Right atrium auricular region (tissue), 2 donors: Measurements from ENCODE around the gene IGFBP1. TPM values are rescaled to one million over a fixed set of nuclear protein-coding genes. Genes with fewer than 3 reads are reported as not detected.
A peak's percentile ranks its signal among the peaks of the same experiment; 100 is the strongest.
"Not testable (repeated sequence)": the region's sequence is repeated elsewhere in the genome, so short reads cannot be mapped to it uniquely, and the experiment has no call there.

ENCODE experiments used
- DNase-seq: peaks from one replicate; pipeline ENCODE4 v3.0.0-alpha.2; 2019; ENCODE audit warnings: low spot score
- H3K27ac ChIP-seq, 2 donors: fragments of 200-600 bp; sonication (generic); 1 replicate in 1 of 2; 2 replicates in 1 of 2; pipeline ENCODE4 v1.5.1; 2016 to 2019
- H3K27me3 ChIP-seq, 2 donors: fragments of 200-600 bp; sonication (generic); one replicate each; pipeline versions ENCODE4 v1.5.1 to v1.6.0; 2017 to 2019
- H3K36me3 ChIP-seq: fragments of 200-600 bp; sonication (generic); one replicate; pipeline ENCODE4 v1.5.1; 2016
- H3K4me1 ChIP-seq, 2 donors: fragments of 200-600 bp; sonication (generic); one replicate each; pipeline versions ENCODE4 v1.5.1 to v1.6.0; 2017 to 2019
- H3K4me3 ChIP-seq, 2 donors: fragments of 200-600 bp; sonication (generic); 1 replicate in 1 of 2; 2 replicates in 1 of 2; pipeline ENCODE4 v1.5.1; 2017 to 2019; ENCODE audit warnings: mild to moderate bottlenecking in 1 of 2, moderate library complexity in 1 of 2
- H3K9me3 ChIP-seq, 2 donors: fragments of 200-600 bp; sonication (generic); one replicate each; pipeline ENCODE4 v1.5.1; 2019
- total RNA-seq, 2 donors: library from RNA; depleted of rRNA; stranded (reverse); fragments of >200 nt; gene quantifications; one replicate each; pipeline ENCODE4 v1.1.0, GENCODE V29; 2016
- TF ChIP-seq, protein P1 (sequence below), 2 donors: fragments of 200-600 bp; sonication (generic); IDR thresholded peaks; one replicate each; pipeline ENCODE4 v1.5.1; 2019; ENCODE audit warnings: antibody characterized with exemption in 2 of 2

The IGFBP1 gene
- 1 to 10 TPM in 1 of 2 donors, not detected in 1; 1.6 TPM for total RNA-seq

GRCh38 chr7:45888185-45888992 is at the start of gene IGFBP1:
TSS of gene IGFBP1 (plus strand) at chr7:45888488. CDS start at chr7:45888653, 165 bp downstream.
- H3K4me1 ChIP-seq = peaks cover 0 to 11% of the 10 kb centered on the region in 2 donors
- no peak within 1 kb of the TSS for H3K27ac ChIP-seq
- no peaks in the 10 kb centered on the region for H3K27me3 ChIP-seq
- no peaks in the 10 kb centered on the region for H3K9me3 ChIP-seq
- DNase-seq = no peak
- TF ChIP-seq, protein P1, sequence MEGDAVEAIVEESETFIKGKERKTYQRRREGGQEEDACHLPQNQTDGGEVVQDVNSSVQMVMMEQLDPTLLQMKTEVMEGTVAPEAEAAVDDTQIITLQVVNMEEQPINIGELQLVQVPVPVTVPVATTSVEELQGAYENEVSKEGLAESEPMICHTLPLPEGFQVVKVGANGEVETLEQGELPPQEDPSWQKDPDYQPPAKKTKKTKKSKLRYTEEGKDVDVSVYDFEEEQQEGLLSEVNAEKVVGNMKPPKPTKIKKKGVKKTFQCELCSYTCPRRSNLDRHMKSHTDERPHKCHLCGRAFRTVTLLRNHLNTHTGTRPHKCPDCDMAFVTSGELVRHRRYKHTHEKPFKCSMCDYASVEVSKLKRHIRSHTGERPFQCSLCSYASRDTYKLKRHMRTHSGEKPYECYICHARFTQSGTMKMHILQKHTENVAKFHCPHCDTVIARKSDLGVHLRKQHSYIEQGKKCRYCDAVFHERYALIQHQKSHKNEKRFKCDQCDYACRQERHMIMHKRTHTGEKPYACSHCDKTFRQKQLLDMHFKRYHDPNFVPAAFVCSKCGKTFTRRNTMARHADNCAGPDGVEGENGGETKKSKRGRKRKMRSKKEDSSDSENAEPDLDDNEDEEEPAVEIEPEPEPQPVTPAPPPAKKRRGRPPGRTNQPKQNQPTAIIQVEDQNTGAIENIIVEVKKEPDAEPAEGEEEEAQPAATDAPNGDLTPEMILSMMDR (IDR thresholded peaks at IDR 0.05) = no peak
- peak within 1 kb of the TSS in 1 of 2 donors; percentile 41 for H3K4me3 ChIP-seq
- H3K36me3 ChIP-seq = no peaks in the 10 kb centered on the region

GRCh38 chr7:45838852-45839251 is 49.4 kb upstream of the IGFBP1 start:
- not testable (repeated sequence) for H3K9me3 ChIP-seq, H3K27ac ChIP-seq, DNase-seq, H3K36me3 ChIP-seq, H3K27me3 ChIP-seq, H3K4me3 ChIP-seq, H3K4me1 ChIP-seq

DNA sequence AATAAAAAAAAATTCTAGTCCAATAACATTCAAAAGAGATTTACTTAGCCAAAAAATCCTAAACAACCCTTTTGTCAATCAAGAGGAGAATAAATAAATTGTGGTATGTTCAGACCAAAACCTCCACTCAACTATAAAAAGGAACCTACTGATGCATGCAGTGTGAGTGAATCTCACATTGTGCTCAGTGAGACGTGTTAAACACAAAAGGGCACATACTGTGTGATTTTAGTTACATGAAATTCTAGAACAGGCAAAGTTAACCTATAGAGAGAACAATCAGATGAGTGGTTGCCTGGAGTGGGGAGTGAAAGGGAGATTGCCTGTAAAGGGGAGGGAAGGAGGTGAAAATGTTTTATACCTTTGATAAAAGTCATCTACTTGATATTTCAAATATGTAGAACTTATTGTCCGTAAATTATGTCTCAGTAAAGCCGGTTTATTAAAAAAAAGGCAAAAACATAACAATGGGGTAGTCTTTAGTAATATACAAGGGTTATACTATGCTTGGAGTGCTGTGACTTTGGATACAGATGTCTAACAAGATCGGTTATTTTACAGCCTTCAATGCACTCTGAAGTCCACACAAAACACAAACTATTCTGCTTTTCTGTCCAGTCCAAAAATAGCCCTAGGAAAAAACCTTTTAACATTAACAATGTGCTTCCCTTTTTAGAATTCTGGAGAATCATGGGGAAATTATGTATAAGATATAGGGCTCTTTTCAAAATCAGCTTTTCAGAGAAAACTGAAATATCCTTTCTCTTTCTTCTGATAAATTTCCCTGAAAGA is 46.2 kb upstream of the IGFBP1 start:
- H3K4me1 ChIP-seq, H3K36me3 ChIP-seq, H3K4me3 ChIP-seq, H3K27me3 ChIP-seq, H3K9me3 ChIP-seq, H3K27ac ChIP-seq, DNase-seq: not testable (repeated sequence)

DNA sequence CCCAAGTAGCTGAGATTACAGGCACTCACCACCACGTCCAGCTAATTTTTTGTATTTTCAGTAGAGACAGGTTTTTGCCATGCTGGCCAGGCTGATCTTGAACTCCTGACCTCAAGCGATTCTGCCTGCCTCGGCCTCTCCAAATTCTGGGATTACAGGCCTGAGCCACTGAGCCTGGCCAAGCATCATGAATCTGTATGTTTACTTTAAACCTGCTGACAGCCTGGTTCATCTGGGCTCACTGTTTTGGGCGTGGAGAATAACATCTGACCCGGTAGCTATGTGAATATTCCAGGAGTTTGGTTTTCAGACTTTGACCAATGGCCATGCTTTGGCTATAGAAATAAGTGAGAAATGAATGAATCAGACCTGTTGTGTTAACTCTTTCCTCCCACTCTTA is 41.8 kb upstream of the IGFBP1 start:
- not testable (repeated sequence) for H3K9me3 ChIP-seq, H3K4me3 ChIP-seq, H3K27ac ChIP-seq, H3K27me3 ChIP-seq, H3K4me1 ChIP-seq, DNase-seq, H3K36me3 ChIP-seq

DNA sequence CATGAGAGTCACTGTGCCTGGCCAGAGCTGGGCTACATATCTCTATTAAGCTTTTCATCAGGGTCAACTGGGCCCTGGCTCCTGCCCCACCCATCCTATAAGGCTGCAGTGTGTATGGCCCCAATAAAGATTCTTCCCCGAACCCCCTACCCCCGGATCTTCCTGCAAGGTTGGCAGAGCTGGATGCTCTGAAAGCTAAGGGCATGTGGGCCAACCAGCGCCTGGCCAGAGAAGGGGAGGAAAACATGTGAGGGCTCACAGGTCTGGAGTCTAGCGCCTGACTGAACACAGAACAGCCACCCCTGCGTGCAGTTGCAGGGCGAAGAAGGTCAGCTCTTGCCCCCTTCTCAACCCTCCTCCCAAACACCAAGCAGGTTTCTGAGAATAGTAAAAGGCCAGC is 39.6 kb upstream of the IGFBP1 start:
- not testable (repeated sequence) for DNase-seq, H3K9me3 ChIP-seq, H3K4me1 ChIP-seq, H3K4me3 ChIP-seq, H3K27me3 ChIP-seq, H3K36me3 ChIP-seq, H3K27ac ChIP-seq

DNA sequence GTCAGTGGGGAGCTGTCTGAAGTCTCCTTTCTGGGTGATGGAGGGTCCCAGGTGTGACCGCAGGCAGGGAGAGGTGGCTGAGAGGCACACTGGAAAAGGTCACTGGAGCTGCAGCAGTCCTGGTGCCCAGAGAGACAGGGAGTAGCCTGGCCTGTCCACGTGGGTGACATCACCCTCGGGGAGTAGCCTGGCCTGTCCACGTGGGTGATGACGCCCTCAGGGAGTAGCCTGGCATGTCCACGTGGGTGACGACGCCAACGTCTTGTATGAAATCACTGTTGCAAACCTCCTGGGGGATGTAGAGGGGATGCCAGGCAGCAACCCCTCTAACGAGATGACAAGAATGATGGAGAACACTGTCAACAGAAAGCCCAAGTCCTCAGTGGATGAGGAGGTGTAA is 35.3 kb upstream of the IGFBP1 start:
- DNase-seq, H3K27me3 ChIP-seq, H3K27ac ChIP-seq, H3K4me1 ChIP-seq, H3K4me3 ChIP-seq, H3K9me3 ChIP-seq, H3K36me3 ChIP-seq: not testable (repeated sequence)

- not testable (repeated sequence) for H3K27me3 ChIP-seq, H3K27ac ChIP-seq, H3K4me1 ChIP-seq, DNase-seq, H3K4me3 ChIP-seq, H3K36me3 ChIP-seq, H3K9me3 ChIP-seq
Observed at GRCh38 chr7:45853491-45853890, 34.8 kb upstream of the IGFBP1 start.

- not testable (repeated sequence) for H3K27ac ChIP-seq, H3K36me3 ChIP-seq, DNase-seq, H3K4me3 ChIP-seq, H3K9me3 ChIP-seq, H3K27me3 ChIP-seq, H3K4me1 ChIP-seq
Observed at GRCh38 chr7:45855680-45856079, 32.6 kb upstream of the IGFBP1 start.

DNA sequence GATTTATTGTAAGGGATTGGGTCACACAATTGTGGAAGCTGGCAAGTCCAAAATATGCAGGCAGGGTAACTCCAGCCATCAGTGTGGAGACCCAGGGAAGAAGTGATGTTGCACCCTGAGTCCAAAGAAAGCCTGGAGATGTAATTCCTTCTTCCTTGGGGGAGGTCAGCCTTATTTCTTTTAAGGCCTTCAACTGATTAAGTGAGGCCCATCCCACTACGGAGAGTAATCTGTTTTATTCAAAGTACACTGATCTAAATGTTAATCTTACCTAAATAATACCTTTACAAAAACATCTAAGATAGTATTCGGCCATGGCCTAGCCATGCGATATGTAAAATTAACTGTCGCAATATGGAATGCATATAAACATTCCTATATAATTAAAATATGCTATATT is 31.4 kb upstream of the IGFBP1 start:
- DNase-seq, H3K4me1 ChIP-seq, H3K27me3 ChIP-seq, H3K36me3 ChIP-seq, H3K9me3 ChIP-seq, H3K4me3 ChIP-seq, H3K27ac ChIP-seq: not testable (repeated sequence)

- TF ChIP-seq, protein P1 (IDR thresholded peaks at IDR 0.05) = no peak
- no peak for DNase-seq
- H3K4me3 ChIP-seq = no peak overlapping the region
- H3K27ac ChIP-seq = no peak overlapping the region
- no peaks in the 10 kb centered on the region for H3K27me3 ChIP-seq
- H3K4me1 ChIP-seq = no peaks in the 10 kb centered on the region
- no peaks in the 10 kb centered on the region for H3K36me3 ChIP-seq
- peaks cover 0 to 7% of the 10 kb centered on the region in 2 donors for H3K9me3 ChIP-seq
Observed at GRCh38 chr7:45863715-45864114, 24.6 kb upstream of the IGFBP1 start.
